ENCODE measurements around the gene ZNF358. TPM values are rescaled to one million over a fixed set of nuclear protein-coding genes. Genes with fewer than 3 reads are reported as not detected.

The ZNF358 gene
- total and polyA plus RNA-seq, 10 of the 15 experiments (the other 5 are each of a cell fraction or from before 2014, with no cell fraction given), result 0.09 to 6.3 (median 1.9) TPM; not detected in 1

DNA sequence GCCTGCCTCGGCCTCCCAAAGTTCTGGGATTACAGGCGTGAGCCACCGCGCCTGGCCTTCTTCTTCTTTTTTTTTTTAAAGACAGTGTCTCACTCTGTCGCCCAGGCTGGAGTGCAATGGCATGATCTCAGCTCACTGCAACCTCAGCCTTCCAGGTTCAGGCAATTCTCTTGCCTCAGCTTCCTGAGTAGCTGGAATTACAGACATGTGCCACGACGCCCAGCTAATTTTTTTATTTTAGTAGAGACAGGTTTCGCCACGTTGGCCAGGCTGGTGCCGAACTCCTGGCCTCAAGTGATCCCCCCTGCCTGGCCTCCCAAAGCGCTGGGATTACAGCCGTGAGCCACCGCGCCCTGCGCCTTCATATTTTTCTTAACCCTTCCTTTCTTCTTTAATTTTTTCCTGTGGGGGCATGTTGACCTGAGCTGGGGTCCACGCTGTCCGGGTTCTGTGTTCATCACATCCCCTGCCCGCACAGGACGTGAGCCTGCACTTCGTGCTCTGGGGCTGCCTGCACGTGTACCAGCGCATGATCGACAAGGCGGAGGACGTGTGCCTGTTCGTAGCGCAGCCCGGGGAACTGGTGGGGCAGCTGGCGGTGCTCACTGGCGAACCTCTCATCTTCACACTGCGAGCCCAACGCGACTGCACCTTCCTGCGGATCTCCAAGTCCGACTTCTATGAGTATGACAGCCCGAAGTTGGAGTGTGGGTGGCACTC, 33.7 kb downstream of the ZNF358 start:
- no peaks in the 10 kb centered on the region for H3K9me3 ChIP-seq (replicated peaks; ENCODE audit: control insufficient read depth, insufficient read depth, low read length)
- H3K27me3 ChIP-seq (replicated peaks in 1 of 2; ENCODE audit: control insufficient read depth in 2 of 2, insufficient read depth in 2 of 2, low read length in 1 of 2), result no peaks in the 10 kb centered on the region
- intact Hi-C loops (cut with micrococcal nuclease; ENCODE audit: unreplicated experiment), result no loop called here
- BruUV-seq (replicated peaks), result no TSS peak
- H2AFZ ChIP-seq (ENCODE audit: control insufficient read depth, low read depth, low read length), result no peak overlapping the region
- peaks cover 5 to 8% of the 10 kb centered on the region in 2 experiments for H3K36me3 ChIP-seq (ENCODE audit: control insufficient read depth in 2 of 2, insufficient read depth in 2 of 2, low read length in 1 of 2)
- ATAC-seq (no peak), DNase-seq (ENCODE audit: low read depth, low spot score) (no peak), FAIRE-seq (no peak)
- no peak overlapping the region for H3K9ac ChIP-seq (ENCODE audit: control insufficient read depth, insufficient read depth, low read length)
- no peak overlapping the region for H3K4me3 ChIP-seq
- H3K4me1 ChIP-seq (ENCODE audit: control insufficient read depth, insufficient read depth, low read length), result peaks cover 2% of the 10 kb centered on the region; the same call in 1 of the 2 replicates
- in situ Hi-C loops (cut with MboI), result no loop called here
- H3K79me2 ChIP-seq (ENCODE audit: control insufficient read depth, insufficient read depth, low read length), result no peaks in the 10 kb centered on the region
- POLR2A ChIA-PET, result no interaction called here
- no peaks in the 10 kb centered on the region for H4K20me1 ChIP-seq (ENCODE audit: control insufficient read depth, insufficient read depth)
- SMC1A ChIA-PET (ENCODE audit: uncharacterized antibody, unreplicated experiment), result no interaction called here
- CTCF ChIA-PET, result interaction anchor here (0.6 to 0.7 kb wide), 2 partner anchors 27 to 169 kb away, joined by 3 read pairs; no protein-coding TSS in a partner anchor
- 96% methylated on average over 31 of the region's 36 CpGs for WGBS (ENCODE audit: insufficient coverage, insufficient replicate concordance, low lambda C conversion rate, missing lambda C conversion rate)
- no peak overlapping the region for H3K27ac ChIP-seq (ENCODE audit: control insufficient read depth, insufficient read depth)
- RAD21 ChIA-PET (ENCODE audit: unreplicated experiment), result no interaction called here
- H3K4me2 ChIP-seq (ENCODE audit: control insufficient read depth, insufficient read depth), result no peak overlapping the region
- TF ChIP-seq NFYB (IDR thresholded peaks at IDR 0.05; ENCODE audit: insufficient read depth, low read depth, low read length) (no peak), FOXM1 (IDR thresholded peaks at IDR 0.05; ENCODE audit: low read depth, low read length) (no peak), SMAD1 (IDR thresholded peaks at IDR 0.05; ENCODE audit: low read depth, partially characterized antibody) (no peak), SMARCA5 (IDR thresholded peaks at IDR 0.05) (no peak), ETV6 (conservative IDR thresholded peaks at IDR 0.05 in 1 of 2, IDR thresholded peaks at IDR 0.05 in 1 of 2; ENCODE audit: borderline replicate concordance in 1 of 2, low read depth in 1 of 2) (no peak), MTA3 (IDR thresholded peaks at IDR 0.05; ENCODE audit: borderline replicate concordance, low read length) (no peak), KDM1A (IDR thresholded peaks at IDR 0.05; ENCODE audit: borderline replicate concordance) (no peak), SMC3 (IDR thresholded peaks at IDR 0.05; ENCODE audit: borderline replicate concordance, low read length) (no peak), SIX5 (IDR thresholded peaks at IDR 0.05; ENCODE audit: low read depth, low read length, severe bottlenecking) (no peak), SP1 (IDR thresholded peaks at IDR 0.05; ENCODE audit: low read depth, low read length) (no peak), STAT1 (conservative IDR thresholded peaks at IDR 0.05) (no peak), NFXL1 (IDR thresholded peaks at IDR 0.05; ENCODE audit: borderline replicate concordance) (no peak), HDGF (IDR thresholded peaks at IDR 0.05) (no peak)
- TF ChIP-seq, protein P1, sequence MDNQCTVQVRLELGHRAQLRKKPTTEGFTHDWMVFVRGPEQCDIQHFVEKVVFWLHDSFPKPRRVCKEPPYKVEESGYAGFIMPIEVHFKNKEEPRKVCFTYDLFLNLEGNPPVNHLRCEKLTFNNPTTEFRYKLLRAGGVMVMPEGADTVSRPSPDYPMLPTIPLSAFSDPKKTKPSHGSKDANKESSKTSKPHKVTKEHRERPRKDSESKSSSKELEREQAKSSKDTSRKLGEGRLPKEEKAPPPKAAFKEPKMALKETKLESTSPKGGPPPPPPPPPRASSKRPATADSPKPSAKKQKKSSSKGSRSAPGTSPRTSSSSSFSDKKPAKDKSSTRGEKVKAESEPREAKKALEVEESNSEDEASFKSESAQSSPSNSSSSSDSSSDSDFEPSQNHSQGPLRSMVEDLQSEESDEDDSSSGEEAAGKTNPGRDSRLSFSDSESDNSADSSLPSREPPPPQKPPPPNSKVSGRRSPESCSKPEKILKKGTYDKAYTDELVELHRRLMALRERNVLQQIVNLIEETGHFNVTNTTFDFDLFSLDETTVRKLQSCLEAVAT (IDR thresholded peaks at IDR 0.05), result no peak
- TF ChIP-seq, protein P2, sequence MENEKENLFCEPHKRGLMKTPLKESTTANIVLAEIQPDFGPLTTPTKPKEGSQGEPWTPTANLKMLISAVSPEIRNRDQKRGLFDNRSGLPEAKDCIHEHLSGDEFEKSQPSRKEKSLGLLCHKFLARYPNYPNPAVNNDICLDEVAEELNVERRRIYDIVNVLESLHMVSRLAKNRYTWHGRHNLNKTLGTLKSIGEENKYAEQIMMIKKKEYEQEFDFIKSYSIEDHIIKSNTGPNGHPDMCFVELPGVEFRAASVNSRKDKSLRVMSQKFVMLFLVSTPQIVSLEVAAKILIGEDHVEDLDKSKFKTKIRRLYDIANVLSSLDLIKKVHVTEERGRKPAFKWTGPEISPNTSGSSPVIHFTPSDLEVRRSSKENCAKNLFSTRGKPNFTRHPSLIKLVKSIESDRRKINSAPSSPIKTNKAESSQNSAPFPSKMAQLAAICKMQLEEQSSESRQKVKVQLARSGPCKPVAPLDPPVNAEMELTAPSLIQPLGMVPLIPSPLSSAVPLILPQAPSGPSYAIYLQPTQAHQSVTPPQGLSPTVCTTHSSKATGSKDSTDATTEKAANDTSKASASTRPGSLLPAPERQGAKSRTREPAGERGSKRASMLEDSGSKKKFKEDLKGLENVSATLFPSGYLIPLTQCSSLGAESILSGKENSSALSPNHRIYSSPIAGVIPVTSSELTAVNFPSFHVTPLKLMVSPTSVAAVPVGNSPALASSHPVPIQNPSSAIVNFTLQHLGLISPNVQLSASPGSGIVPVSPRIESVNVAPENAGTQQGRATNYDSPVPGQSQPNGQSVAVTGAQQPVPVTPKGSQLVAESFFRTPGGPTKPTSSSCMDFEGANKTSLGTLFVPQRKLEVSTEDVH (IDR thresholded peaks at IDR 0.05; ENCODE audit: low read depth, partially characterized antibody), result no peak
- TF ChIP-seq, protein P3, sequence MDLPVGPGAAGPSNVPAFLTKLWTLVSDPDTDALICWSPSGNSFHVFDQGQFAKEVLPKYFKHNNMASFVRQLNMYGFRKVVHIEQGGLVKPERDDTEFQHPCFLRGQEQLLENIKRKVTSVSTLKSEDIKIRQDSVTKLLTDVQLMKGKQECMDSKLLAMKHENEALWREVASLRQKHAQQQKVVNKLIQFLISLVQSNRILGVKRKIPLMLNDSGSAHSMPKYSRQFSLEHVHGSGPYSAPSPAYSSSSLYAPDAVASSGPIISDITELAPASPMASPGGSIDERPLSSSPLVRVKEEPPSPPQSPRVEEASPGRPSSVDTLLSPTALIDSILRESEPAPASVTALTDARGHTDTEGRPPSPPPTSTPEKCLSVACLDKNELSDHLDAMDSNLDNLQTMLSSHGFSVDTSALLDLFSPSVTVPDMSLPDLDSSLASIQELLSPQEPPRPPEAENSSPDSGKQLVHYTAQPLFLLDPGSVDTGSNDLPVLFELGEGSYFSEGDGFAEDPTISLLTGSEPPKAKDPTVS (IDR thresholded peaks at IDR 0.05; ENCODE audit: low read depth, low read length), result no peak
- TF ChIP-seq, protein P4, sequence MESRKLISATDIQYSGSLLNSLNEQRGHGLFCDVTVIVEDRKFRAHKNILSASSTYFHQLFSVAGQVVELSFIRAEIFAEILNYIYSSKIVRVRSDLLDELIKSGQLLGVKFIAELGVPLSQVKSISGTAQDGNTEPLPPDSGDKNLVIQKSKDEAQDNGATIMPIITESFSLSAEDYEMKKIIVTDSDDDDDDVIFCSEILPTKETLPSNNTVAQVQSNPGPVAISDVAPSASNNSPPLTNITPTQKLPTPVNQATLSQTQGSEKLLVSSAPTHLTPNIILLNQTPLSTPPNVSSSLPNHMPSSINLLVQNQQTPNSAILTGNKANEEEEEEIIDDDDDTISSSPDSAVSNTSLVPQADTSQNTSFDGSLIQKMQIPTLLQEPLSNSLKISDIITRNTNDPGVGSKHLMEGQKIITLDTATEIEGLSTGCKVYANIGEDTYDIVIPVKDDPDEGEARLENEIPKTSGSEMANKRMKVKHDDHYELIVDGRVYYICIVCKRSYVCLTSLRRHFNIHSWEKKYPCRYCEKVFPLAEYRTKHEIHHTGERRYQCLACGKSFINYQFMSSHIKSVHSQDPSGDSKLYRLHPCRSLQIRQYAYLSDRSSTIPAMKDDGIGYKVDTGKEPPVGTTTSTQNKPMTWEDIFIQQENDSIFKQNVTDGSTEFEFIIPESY (IDR thresholded peaks at IDR 0.05), result no peak

Measured in GM12878 (cell line).